GM21619 (cell line): Measurements from ENCODE around the gene ZSCAN18.

Experiments
- ATAC-seq: cut with Tn5 transposase; IDR thresholded peaks from one replicate; pipeline ENCODE4 v1.9.1; 2021; ENCODE audit not compliant: unreplicated experiment

The ZSCAN18 gene

DNA sequence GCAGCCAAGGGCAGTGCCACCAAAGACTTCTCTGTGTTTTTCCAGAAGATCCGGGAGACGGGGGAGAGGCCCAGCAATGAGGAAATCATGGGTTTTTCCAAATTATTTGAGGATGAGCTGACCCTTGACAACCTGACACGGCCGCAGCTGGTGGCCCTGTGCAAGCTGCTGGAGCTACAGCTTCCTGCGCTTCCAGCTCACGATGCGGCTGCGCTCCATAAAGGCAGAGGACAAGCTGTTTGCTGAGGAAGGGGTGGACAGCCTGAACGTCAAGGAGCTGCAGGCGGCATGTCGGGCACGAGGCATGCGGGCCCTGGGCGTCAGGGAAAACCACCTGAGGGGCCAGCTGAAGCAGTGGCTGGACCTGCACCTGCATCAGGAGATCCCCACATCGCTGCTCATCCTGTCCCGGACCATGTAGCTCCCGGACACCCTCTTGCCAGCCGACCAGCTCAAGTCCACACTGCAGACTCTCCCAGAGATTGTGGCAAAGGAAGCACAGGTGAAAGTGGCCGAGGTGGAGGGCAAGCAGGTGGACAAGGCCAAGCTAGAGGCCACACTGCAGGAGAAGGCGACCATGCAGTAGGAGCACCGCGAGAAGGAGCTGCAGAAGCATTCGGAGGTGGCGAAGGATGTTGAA is 52.5 kb downstream of the ZSCAN18 start:
- no peak for ATAC-seq

DNA sequence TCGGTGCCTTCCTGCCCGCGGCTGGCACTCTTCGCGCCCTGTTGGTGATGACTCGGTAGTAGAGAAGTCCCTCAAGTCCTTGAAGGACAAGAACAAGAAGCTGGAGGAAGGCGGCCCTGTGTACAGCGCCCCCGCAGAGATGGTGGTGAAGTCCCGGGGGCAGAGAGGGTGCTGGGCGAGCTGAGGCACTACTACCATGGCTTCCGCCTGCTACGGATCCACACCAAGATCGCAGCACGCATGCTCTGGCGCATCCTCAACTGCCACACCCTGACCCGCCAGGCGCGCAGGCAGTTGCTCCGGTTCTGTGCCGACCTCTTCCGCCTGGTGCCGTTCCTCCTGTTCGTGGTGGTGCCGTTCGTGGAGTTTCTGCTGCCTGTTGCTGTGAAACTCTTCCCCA is 53.1 kb downstream of the ZSCAN18 start:
- no peak for ATAC-seq

DNA sequence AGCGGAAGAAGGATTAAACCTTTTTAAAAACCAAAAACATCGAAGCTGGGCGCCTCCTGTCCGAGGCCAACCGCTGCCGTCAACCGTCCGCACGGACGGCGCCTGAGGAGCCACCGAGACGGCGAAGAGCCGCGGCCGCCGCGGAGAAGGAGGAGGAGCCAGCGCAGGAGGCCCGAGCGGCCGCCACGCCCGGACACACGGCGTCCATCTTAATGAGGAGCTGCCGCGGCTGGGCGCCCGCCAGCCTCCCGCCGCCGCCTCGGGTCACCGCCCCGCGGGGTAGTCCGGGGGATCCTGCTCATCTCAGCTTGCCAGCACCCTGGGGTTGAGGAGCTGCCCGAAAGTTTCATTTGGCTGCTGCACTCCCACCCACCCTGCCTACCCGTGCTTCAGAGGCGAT is 53.6 kb downstream of the ZSCAN18 start:
- no peak for ATAC-seq

DNA sequence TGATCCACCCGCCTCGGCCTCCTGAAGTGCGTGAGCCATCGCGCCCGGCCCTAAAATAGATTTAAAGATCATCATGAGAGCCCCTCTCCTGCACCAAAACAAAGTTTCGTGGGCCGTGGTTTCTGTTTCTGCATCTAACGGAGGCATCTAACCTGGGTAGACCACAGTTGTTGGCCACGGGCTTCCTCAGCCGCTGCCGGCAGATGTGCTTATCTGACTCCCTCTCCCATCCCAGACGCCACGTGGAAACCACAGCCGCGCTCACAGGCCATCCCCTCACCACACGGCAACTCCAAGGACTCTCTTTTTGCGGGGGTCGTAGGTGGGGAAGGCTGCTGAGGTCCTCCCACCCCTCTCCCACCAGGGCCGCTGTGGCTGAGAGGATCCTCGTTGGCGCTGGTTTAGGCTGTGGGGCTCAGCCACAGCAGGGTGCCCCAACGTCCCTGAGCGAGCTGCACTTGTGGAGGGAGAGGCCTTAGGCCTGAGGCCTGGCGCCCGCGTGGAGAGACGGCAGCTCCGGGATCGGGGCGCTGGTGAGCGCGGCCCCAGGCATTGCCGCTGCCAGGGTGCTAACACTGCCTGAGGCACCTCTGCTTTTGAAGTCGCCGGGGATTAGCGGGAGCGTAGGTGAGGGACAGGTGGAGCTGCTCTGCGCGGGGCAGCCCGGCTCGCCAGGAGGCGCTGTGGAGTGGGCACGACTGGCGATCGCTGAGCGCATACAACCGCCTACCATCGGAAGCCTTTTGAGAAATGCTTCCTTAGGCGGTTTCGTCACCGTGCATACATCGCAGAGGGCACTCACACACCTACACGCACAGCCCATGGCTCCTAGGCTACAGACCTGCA is 55.3 kb downstream of the ZSCAN18 start:
- no peak for ATAC-seq

DNA sequence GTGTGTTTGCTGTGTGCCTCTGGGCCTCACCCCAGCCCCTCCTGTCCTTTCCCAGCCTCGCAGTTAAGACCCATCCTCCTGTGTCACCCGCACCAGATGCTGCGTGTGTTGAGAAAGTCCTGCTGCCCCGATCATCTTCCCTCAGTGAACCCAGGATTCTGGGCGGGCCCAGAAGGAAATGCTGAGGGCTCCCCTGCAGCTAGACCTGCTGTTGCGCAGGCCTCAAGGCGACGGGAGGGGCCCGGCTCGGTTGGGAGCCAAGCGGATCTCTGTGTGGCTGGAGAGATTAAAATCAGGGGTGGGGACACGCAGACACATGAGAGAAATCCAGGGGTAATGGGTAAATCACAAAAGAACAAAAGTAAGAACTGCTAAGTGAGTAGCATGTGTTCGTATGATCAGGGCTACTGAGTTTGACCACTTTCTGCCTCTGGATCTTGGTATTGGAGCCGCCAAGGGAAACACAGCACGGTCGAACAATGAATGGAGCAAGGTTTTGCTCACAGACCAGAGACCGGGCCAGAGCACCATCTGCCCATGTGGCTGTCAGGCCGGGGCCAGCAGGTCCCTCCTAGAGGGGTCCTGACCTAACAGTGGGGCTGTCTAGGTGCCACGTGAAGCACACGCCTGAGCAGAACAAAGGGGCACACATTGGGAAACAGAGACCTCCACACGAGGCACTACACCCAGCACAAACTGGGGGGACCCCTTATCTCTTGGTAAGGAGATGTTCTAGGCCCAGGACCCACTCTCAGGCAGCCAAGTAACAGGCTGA is 57.1 kb downstream of the ZSCAN18 start:
- no peak for ATAC-seq

DNA sequence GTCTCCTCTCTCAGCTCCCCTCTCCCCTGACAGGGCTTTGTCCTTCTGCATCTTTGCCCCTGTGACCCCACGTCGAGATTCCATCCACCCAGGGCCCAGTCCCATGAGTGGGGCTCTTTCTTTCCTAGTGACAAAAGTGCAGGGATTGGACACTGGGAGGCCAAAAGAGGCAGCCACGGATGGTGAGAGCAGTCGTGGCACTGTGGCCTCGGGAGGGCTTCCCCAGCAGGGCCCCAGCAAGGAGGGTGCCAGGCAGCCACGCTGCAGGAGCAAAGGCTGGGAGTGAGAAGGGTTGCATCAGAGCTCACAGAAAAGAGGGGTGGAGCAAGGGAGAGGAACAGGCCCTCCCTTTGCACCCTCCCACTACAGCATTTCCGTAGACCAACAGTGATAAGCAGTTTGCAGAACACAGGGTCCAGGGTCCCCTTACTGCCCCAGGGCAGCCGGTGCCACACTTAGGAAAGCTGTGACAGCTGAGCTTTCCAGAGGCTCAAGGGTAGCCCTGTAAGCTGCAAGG is 59.3 kb downstream of the ZSCAN18 start:
- ATAC-seq = no peak

DNA sequence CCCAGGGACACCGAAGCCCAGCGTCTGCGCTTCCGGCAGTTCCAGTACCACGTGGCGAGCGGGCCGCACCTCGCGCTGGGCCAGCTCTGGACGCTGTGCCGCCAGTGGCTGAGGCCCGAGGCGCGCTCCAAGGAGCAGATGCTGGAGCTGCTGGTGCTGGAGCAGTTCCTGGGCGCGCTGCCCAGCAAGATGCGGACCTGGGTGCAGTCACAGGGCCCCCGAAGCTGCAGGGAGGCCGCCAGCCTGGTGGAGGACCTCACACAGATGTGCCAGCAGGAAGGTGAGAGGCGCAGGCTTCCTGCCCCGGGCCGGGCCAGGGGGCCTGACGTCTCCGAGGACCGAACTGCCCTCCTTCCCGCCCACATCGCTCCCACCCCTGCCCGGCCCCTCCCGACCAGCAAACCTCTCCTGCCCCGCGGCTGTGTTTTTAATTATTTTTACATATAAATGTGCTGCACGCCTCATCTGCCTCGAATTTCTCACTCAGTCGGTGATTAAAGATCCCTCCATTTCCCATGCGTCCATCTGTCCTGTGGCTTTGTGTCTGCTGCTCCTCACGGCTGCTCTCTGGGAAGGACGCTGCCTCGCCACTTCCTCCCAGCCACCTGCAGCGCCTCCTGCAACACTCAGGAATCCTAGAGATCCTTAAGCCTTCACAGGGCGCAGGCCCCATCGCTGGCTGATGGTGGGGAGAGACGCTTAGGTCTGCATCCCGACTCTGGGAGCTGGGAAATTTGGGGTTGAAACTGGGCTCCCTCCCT is 59.9 kb downstream of the ZSCAN18 start:
- no peak for ATAC-seq

DNA sequence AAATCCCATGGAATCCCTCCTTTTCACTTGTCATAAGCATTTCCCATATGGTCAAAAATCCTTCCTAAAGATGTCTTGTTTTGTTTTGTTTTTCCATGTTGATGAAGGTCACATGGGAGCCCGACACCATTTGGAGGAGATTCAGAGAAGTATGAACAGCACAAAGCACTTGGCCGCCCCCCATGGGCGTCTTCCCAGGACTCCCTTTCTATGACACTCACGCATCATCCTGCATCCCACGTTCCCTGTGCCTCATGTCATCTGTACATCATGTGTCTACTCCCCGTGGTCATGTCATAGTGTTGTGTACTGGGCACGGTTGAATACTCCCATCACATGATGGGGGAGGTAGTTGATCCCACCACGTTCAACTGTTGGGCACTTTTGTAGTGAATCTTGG is 62.2 kb downstream of the ZSCAN18 start:
- no peak for ATAC-seq

DNA sequence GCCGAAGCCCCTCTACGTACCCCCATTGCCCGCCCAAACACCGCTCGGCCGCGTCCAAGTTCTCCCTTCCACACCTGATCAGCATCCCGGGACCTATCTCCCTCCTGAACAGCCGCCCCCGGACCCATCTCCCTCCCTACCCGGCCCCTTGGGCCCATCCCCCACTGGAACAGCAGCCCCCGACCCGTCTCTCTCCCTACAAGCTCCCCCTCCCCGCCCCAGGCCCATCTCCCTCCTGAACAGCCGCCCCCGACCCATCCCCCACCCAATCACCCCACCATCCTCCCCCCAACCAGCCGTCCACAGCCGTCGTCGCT is 63.6 kb downstream of the ZSCAN18 start:
- no peak for ATAC-seq
